ENCODE measurements around the gene LY6G6D.

Gene LY6G6D

GRCh38 chr6:31752739-31753319 lies 37.7 kb downstream of the LY6G6D start:
- H3K27ac ChIP-seq, result no peak overlapping the region
- H3K4me3 ChIP-seq, result no peak overlapping the region
- no peaks in the 10 kb centered on the region for H3K9me3 ChIP-seq (replicated peaks in 1 of 11)
- no peaks in the 10 kb centered on the region for H4K20me1 ChIP-seq
- no peaks in the 10 kb centered on the region for H3K4me1 ChIP-seq
- H3K9ac ChIP-seq, result no peak overlapping the region
- H3K36me3 ChIP-seq, result peaks cover 0 to 43% (median 25%) of the 10 kb centered on the region in 11 experiments; a peak in 18 of 22 replicates
- H3K27me3 ChIP-seq, result no peaks in the 10 kb centered on the region
- TF ChIP-seq Cebpa-rat (IDR thresholded peaks at IDR 0.05), result no peak
- no peak overlapping the region for H3K4me2 ChIP-seq

- Histone ChIP-seq H3K27ac (no peak overlapping the region), H3K9me3 (replicated peaks in 1 of 11) (no peaks in the 10 kb centered on the region), H4K20me1 (no peaks in the 10 kb centered on the region), H3K4me1 (peaks cover 0 to 23% (median 20%) of the 10 kb centered on the region in 10 experiments; a peak in 17 of 20 replicates), H3K4me3 (no peak overlapping the region), H3K4me2 (no peak overlapping the region), H3K36me3 (peaks cover 7 to 61% (median 54%) of the 10 kb centered on the region in 11 experiments; a peak in 20 of 22 replicates), H3K27me3 (no peaks in the 10 kb centered on the region), H3K9ac (no peak overlapping the region)
- TF ChIP-seq Cebpa-rat (IDR thresholded peaks at IDR 0.05), result no peak
These were observed 43.1 kb downstream of the LY6G6D start for GRCh38 chr6:31758281-31758680.

- H3K4me2 ChIP-seq, result no peak overlapping the region
- no peak overlapping the region for H3K4me3 ChIP-seq
- peaks cover 7 to 79% (median 66%) of the 10 kb centered on the region in 11 experiments; a peak in 20 of 22 replicates for H3K36me3 ChIP-seq
- no peaks in the 10 kb centered on the region for H4K20me1 ChIP-seq
- TF ChIP-seq Cebpa-rat (IDR thresholded peaks at IDR 0.05), result no peak
- H3K27ac ChIP-seq, result no peak overlapping the region
- no peaks in the 10 kb centered on the region for H3K27me3 ChIP-seq
- H3K9me3 ChIP-seq (replicated peaks in 1 of 11), result no peaks in the 10 kb centered on the region
- H3K9ac ChIP-seq, result no peak overlapping the region
- H3K4me1 ChIP-seq, result peaks cover 0 to 30% (median 22%) of the 10 kb centered on the region in 10 experiments; a peak in 17 of 20 replicates
These were observed 45.6 kb downstream of the LY6G6D start for GRCh38 chr6:31760790-31761189.

- Histone ChIP-seq H3K9ac (no peak overlapping the region), H3K27me3 (no peaks in the 10 kb centered on the region), H3K9me3 (replicated peaks in 1 of 11) (no peaks in the 10 kb centered on the region), H4K20me1 (no peaks in the 10 kb centered on the region), H3K27ac (no peak overlapping the region; a peak in 1 of 22 replicates), H3K36me3 (peaks cover 7 to 81% (median 66%) of the 10 kb centered on the region in 11 experiments; a peak in 20 of 22 replicates), H3K4me3 (no peak overlapping the region), H3K4me2 (peak overlapping the region in 4 of 11 experiments; percentile 3 to 17 (median 8); a peak in 5 of 22 replicates), H3K4me1 (peaks cover 0 to 30% (median 22%) of the 10 kb centered on the region in 10 experiments; a peak in 17 of 20 replicates)
- TF ChIP-seq Cebpa-rat (IDR thresholded peaks at IDR 0.05), result no peak
These were observed 46.2 kb downstream of the LY6G6D start for GRCh38 chr6:31761343-31761742.

GRCh38 chr6:31762356-31762755 lies 47.2 kb downstream of the LY6G6D start, which contains the start of gene SAPCD1:
TSS of gene SAPCD1 (plus strand) at chr6:31762656. CDS start at chr6:31763055, 399 bp downstream.
- Histone ChIP-seq H3K27me3 (no peaks in the 10 kb centered on the region), H4K20me1 (no peaks in the 10 kb centered on the region), H3K9ac (peak within 1 kb of the TSS in 4 of 11 experiments; percentile 0 to 50 (median 20); a peak in 4 of 22 replicates), H3K4me2 (peak within 1 kb of the TSS in 10 of 11 experiments; percentile 7 to 62 (median 27); a peak in 14 of 22 replicates), H3K9me3 (replicated peaks in 1 of 11) (no peaks in the 10 kb centered on the region), H3K27ac (peak within 1 kb of the TSS in 4 of 11 experiments; percentile 13 to 42 (median 22); a peak in 4 of 22 replicates), H3K36me3 (peaks cover 7 to 81% (median 66%) of the 10 kb centered on the region in 11 experiments; a peak in 20 of 22 replicates), H3K4me1 (peaks cover 4 to 30% (median 24%) of the 10 kb centered on the region in 10 experiments), H3K4me3 (no peak within 1 kb of the TSS)
- TF ChIP-seq Cebpa-rat (IDR thresholded peaks at IDR 0.05), result no peak

GRCh38 chr6:31762878-31763618 lies 47.9 kb downstream of the LY6G6D start:
- Histone ChIP-seq H3K4me1 (peaks cover 11 to 30% (median 26%) of the 10 kb centered on the region in 10 experiments), H3K9me3 (replicated peaks in 1 of 11) (no peaks in the 10 kb centered on the region), H3K9ac (peak overlapping the region in 4 of 11 experiments; percentile 0 to 50 (median 20); a peak in 4 of 22 replicates), H3K4me3 (no peak overlapping the region), H3K36me3 (peaks cover 7 to 77% (median 61%) of the 10 kb centered on the region in 11 experiments; a peak in 20 of 22 replicates), H3K4me2 (peak overlapping the region in 10 of 11 experiments; percentile 7 to 62 (median 27); a peak in 13 of 22 replicates), H3K27me3 (no peaks in the 10 kb centered on the region), H3K27ac (peak overlapping the region in 4 of 11 experiments; percentile 13 to 42 (median 22); a peak in 4 of 22 replicates), H4K20me1 (no peaks in the 10 kb centered on the region)
- no peak for TF ChIP-seq Cebpa-rat (IDR thresholded peaks at IDR 0.05)

- H3K36me3 ChIP-seq, result peaks cover 7 to 72% (median 55%) of the 10 kb centered on the region in 11 experiments; a peak in 20 of 22 replicates
- H3K27ac ChIP-seq, result peak overlapping the region in 1 of 11 experiments; percentile 20; a peak in 2 of 22 replicates
- no peaks in the 10 kb centered on the region for H3K27me3 ChIP-seq
- H3K9ac ChIP-seq, result peak overlapping the region in 2 of 11 experiments; percentile 0 to 50; a peak in 1 of 22 replicates
- no peak overlapping the region for H3K4me3 ChIP-seq
- no peaks in the 10 kb centered on the region for H3K9me3 ChIP-seq (replicated peaks in 1 of 11)
- H3K4me2 ChIP-seq, result peak overlapping the region in 2 of 11 experiments; percentile 14 to 62; a peak in 3 of 22 replicates
- H3K4me1 ChIP-seq, result peaks cover 17 to 34% (median 29%) of the 10 kb centered on the region in 10 experiments
- no peaks in the 10 kb centered on the region for H4K20me1 ChIP-seq
- TF ChIP-seq Cebpa-rat (IDR thresholded peaks at IDR 0.05), result no peak
These were observed 48.4 kb downstream of the LY6G6D start for GRCh38 chr6:31763619-31763940.

GRCh38 chr6:31764198-31764597 lies 49.0 kb downstream of the LY6G6D start:
- Histone ChIP-seq H3K9ac (peak overlapping the region in 3 of 11 experiments; percentile 11 to 16 (median 14); a peak in 1 of 22 replicates), H3K27ac (peak overlapping the region in 1 of 11 experiments; percentile 0; a peak in 1 of 22 replicates), H3K4me2 (no peak overlapping the region), H3K4me3 (no peak overlapping the region), H3K4me1 (peaks cover 23 to 41% (median 31%) of the 10 kb centered on the region in 10 experiments), H3K27me3 (no peaks in the 10 kb centered on the region), H3K9me3 (replicated peaks in 1 of 11) (no peaks in the 10 kb centered on the region), H3K36me3 (peaks cover 1 to 65% (median 50%) of the 10 kb centered on the region in 11 experiments; a peak in 19 of 22 replicates), H4K20me1 (no peaks in the 10 kb centered on the region)
- TF ChIP-seq Cebpa-rat (IDR thresholded peaks at IDR 0.05), result no peak

- no peaks in the 10 kb centered on the region for H3K27me3 ChIP-seq
- no peaks in the 10 kb centered on the region for H3K9me3 ChIP-seq (replicated peaks in 1 of 11)
- no peak overlapping the region for H3K4me3 ChIP-seq
- H3K4me2 ChIP-seq, result no peak overlapping the region
- no peak overlapping the region for H3K27ac ChIP-seq
- H4K20me1 ChIP-seq, result no peaks in the 10 kb centered on the region
- no peak for TF ChIP-seq Cebpa-rat (IDR thresholded peaks at IDR 0.05)
- H3K9ac ChIP-seq, result no peak overlapping the region
- peaks cover 0 to 52% (median 36%) of the 10 kb centered on the region in 11 experiments; a peak in 17 of 22 replicates for H3K36me3 ChIP-seq
- H3K4me1 ChIP-seq, result peaks cover 24 to 52% (median 32%) of the 10 kb centered on the region in 10 experiments
These were observed 50.4 kb downstream of the LY6G6D start for GRCh38 chr6:31765559-31765909.
